ENCODE data around the gene LTO1.
"Not testable (repeated sequence)": the region's sequence is repeated elsewhere in the genome, so short reads cannot be mapped to it uniquely, and the experiment has no call there.

LTO1 gene

DNA sequence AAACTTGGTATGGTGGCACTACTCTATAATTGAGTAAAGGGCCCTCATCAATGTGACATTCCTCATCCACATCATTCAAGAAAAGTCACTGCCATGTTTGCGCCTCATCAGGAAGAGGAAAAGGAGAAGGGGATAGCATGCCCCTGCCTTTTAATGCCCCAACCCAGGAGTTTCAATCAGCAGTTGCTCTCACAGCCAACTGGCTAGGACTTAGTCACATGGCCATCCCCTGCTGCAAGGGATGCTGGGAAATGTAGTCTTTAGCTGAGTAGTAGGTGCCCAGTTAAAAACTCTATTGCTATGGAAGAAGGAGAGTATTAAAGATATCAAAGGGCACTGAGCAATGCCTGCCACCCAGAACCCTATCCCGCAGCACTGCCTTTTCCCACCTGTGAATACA is 45.1 kb downstream of the LTO1 start:
- DNase-seq, result no peak

DNA sequence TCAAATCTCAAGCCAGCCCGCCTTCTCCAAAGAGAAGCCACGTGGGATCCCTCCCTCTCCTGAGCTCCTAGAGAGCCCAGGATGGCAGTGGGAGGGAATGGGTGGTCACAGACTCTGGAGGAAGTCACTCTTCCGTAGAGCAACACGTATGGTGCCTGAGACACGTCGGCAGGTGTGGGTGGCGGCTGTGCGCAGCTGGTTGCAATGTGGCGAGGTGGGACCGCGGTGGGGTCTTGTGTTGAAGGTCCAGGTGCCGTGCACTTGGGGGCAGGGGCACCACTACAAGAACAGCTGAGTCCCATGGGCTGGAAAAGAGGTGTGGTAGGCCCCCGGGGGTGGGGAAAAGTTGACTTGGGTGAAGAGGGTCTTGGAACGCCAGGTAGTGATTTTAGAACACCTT is 47.6 kb downstream of the LTO1 start:
- DNase-seq, result no peak

DNA sequence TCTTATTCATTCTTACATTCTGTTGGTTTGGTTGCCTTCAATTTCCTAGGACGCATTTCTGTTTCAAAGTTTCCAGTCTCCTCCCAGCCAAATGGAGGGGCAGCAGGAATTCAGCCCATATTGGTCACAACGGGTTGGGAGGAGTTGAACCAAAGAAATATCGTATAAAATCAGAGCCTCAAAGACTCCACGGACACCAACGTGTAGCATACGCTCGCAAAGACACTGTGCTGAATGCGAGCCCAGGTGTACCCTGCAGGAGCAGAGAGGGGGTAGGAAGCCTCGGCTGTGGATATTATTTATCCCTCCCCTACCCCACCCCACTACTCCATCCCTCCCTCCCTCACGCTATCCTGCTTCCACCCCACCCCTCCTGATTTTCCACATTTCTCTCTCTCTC is 49.7 kb downstream of the LTO1 start:
- no peak for DNase-seq

DNA sequence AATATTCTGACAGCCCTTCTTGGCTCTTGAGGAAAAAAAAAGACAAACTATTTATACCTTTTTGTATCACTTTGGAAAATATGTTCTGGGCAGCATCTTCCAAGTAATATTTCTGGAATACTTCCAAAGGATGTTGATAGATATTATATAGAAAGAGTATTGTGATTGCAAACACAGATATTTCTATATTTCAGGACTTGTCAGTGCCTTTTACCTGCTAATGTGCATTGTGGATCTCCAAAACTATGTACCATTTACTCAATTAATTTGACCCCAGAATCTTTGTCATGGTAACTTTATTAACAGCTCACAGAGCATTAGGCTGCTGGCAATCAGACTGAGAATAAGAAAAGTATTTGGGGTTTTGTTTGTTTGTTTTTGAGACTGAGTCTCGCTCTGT is 50.9 kb downstream of the LTO1 start:
- DNase-seq, result no peak

DNA sequence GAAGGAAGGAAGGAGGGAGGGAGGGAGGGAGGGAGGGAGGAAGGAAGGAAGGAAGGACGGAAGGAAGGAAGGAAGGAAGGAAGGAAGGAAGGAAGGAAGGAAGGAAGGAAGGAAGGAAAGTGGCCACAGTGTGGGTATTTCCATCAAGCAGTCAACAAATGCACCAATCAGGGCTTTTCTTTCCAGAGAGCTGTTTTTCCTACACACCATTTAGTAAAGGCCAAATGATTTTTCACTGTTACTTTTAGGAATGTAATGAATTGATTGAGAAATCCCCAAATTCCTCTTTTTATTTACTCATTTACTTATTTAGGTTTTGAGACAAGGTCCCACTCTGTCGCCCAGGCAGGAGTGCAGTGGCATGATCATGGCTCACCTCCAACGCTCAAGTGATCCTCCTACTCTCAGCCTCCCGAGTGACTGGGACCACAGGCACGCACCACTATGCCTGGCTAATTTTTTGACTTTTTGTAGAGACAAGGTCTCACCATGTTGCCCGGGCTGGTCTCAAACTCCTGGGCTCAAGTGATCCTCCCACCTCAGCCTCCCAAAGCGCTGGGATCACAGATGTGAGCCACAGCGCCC is 53.0 kb downstream of the LTO1 start:
- DNase-seq, result not testable (repeated sequence)

DNA sequence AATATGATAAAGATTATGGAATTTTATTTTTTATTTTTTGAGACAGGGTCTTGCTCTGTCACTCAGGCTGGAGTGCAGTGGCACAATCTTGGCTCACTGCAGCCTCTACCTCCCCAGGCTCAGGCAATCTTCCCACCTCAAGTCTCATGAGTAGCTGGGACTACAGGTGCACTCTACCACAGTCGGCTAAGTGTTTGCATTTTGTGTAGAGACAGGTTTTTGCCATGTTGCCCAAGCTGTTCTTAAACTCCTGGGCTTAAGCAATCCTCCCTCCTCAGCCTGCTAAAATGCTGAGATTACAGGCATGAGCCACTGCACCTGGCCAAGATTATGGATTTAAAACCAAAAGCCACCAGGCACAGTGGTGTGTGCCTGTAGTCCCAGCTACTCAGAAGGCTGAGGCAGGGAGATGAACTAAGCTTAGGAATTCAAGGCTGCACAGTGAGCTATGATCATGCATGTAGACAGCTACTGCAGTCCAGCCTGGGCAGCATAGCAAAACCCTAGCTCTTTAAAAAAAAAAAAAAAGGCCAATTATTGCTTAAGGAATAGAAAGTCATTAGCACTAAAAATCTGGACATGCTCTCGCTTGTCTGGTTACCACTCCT is 54.4 kb downstream of the LTO1 start:
- DNase-seq, result no peak

DNA sequence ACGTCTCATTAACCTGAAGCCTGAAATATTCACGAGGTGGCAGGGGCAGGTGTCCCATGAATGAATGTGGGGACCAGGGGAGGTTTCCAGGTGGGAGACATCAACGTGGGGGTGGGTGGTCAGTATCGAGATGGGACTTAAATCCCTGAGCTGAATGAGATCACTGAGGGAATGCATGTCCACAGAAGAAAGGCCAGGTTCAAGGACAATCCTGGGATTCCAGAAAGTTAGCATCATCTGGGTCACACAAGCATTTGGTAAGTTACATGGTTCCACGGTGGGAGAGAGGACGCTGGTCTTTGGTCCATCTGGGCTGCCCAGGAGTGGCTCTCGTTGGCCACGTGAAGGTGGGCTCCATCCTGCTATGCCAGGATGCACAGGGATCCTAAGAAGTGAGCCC is 56.9 kb downstream of the LTO1 start:
- no peak for DNase-seq

DNA sequence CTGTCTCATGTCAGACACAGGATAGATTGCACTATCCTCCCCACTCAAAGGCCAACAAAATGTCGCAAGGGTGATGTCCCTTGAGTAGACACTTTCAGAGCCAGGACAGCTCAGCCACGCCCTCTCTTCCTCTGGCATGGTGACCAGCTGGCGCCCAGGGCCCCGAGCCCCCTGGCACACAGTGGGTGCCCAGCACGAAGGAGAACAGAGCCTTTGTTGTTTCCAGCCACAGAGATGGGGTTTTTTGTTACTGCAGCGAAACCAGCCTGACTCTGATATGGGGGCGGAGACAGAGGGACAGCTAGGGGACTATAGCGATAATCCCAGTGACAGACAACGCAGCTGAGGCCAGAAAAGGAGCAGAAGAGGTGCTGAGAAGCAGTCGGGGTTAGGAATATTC is 57.5 kb downstream of the LTO1 start:
- DNase-seq, result no peak

DNA sequence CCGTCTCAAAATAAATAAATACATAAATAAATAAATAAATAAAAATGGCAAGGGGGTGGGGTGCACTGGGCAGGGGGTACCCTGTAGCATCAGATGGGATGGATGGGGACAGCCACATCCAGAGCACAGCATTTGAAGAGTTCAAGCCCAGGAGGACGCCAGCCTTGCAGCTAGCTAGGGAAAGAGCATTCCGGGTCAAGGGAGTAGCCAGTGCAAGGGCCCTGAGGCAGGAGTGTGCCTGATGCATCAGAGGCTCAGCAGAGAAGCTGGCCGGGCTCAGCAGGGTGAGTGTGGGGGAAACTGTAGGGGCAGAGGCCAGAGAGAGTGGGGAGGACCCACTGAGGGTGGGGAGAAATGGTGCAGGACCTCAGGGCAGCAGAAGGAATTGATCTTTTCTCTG is 57.9 kb downstream of the LTO1 start:
- no peak for DNase-seq

Measured in activated CD4-positive, CD25-positive, alpha-beta regulatory T cell (primary cell).